ENCODE measurements around the gene GARNL3.

GARNL3 gene

DNA sequence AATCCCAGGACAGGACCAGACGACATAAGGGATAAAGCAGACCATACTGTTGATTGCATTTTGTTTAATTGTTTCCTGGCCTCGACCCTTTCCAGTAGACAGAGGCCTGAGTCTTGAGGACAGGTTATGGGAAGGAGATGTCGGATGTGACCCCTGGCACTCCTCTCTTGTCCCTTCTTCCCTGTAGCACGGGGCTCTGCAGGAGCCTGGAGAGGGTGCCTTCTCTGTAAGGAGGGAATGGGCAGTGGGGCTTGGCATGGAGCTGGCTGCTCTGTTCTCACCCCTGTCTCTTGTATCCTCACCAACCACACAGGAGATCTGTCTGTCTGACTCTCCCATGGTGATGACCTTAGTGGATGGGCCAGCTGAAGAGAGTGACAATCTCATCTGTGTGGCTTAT lies 92.3 kb downstream of the GARNL3 start:
- no peak for DNase-seq

DNA sequence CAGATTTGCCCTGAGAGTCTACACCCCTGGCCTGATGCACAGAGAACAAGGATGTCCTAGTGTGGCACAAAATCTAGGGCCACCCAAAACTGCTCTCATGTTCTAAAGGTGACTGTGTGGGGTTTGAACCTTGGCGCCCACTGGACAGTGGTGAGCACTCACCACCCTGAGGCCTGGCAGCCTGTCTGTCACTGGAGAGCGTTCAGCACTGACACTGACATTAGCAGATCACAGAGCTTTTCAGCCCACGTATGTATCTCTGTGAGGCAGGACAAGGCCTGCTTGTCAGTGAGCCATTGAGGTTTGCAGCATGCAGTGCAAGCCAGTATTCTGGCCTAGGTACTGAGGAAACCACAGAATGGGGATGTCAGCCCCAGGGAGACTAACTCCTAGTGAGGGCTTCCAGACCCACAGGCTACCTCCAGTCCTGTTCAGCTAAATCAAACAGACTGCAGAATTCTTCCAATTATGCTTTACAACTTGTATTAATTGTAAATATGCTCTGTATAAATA lies 93.5 kb downstream of the GARNL3 start:
- no peak for DNase-seq

- DNase-seq: no peak
Observed at GRCh38 chr9:127358770-127359169, 94.2 kb downstream of the GARNL3 start.

- no peak for DNase-seq
Observed at GRCh38 chr9:127360250-127360649, 95.7 kb downstream of the GARNL3 start.

- no peak for DNase-seq
Observed at GRCh38 chr9:127360829-127361228, 96.3 kb downstream of the GARNL3 start.

DNA sequence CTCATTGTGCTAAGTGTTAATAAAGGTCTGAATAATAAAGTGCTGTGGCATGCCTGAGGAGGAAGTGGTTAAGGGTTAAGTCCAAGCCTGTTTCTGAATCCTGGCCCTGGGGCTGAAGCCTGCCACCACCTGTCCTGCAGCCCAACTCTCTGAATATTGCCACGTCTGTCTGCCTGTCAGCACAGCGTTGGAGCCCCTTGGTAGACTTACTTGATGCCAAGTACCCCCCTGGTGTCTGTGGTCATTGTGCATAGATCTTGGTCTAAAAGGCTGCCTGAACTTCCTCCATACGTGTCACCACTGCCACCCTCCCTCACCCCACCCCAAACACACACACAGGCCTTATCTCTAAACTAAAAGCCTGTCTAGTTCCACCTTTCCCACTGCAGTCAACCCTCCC lies 97.0 kb downstream of the GARNL3 start:
- no peak for DNase-seq

DNA sequence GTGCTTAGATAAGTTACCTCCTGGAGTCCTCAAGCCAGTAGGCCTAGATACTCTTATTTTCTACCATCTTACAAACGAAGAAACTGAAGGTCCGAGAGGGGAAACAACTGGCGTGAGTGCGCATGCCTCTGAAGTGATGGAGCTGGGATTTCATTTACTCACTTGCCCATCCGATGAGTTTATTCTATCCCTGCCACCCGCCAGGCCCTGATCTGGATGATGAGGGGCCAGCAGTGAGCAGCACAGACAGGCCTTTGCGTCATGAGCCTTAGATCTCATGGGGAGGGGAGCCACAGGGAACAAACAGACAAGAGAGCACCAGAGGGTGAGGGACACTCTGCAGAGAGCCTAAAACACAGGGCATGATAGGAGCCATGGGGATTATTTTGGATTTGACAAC lies 98.3 kb downstream of the GARNL3 start:
- DNase-seq: no peak

DNA sequence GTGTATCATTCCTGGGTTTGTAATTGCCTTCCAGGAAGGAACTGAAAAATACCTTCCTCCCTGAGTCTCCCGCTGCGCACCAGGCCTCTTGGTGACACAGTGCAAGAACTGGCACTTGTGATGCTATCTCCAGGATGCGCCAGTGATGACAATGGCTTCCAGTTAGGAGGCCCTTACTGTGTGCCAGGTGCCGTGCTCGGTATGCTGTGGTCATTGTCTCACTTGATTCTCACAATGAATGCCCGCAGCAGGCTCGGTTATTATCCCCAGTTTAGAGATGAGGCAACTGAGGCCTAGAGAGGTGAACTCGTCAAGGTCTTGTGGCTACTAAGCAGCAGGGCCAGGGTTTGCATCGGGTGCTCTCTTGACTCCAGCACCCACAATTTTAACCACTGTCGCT lies 100.9 kb downstream of the GARNL3 start:
- no peak for DNase-seq

- DNase-seq: no peak
Observed at GRCh38 chr9:127366594-127366993, 102.0 kb downstream of the GARNL3 start.

DNA sequence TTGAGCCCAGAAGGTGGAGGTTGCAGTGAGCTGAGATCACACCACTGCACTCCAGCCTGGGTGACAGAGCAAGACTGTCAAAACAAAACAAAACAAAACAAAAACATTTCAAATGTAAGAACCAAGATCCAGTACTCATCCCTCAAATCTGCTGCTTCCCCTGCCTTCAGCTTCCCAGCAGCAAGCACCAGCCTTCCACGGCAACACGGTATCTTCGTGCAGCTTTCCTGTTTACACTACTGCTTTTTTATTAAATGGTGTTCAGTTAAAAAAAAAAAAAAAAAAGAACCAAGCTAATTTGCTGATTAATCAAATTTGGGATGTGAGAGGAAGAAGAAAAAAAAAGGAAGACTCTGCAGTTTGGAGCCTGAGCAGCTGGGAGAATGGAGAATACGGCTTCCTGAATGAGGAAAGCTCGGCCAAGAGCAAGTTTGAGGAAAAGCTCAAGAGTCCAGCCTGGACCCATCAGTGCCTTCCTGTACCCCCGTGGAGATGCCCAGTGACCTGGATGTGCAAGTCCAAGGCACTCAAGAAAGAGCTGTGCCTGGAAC lies 104.4 kb downstream of the GARNL3 start:
- no peak for DNase-seq

- no peak for DNase-seq
Observed at GRCh38 chr9:127369428-127369827, 104.9 kb downstream of the GARNL3 start.

GRCh38 chr9:127370147-127370579 lies 105.6 kb downstream of the GARNL3 start:
- DNase-seq: no peak

DNA sequence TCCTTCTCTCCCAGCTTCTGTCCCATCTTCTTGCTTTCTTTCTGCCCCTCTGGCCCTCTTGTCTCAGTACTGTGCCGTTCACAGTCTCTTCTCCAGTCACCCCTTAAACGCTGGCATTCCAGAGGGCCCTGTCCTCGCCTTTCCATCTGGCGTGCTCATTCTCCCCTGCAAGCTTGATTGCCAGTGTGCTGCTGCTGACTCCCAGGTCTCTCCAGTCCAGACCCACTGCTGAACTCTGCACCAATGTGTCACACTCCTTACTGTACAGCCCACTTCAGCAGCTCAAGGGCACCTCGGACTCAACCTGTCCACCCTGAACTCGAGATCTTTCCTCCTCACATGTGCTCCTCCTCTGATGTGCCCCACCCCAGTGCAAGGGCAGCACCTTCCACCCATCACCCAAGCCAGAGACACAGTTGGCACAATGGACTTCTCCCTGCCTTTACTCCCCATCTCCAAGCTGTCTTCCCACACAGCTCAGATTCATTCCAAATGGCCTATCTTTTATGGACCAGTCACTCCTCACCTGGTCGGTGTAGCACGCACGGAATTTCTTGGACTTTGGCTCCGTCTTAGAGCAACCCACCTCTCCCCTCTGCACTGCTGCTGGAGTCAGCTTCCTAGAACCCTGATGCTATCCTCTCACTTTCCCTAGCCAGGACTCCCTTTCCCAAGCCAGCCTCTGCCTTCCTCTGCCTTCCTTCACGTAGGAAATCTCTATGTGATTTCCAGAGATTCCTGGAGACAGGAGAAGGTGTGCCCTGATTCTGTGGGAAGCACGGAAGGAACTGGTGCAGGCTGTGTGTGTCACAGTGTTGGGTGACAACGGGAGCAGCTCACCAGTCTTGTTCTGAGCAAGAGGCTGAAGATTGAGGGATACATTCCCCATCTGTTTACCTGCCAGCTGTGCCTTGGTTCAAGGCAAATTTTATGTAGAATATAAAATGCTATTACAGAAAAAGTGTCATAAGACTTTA lies 106.4 kb downstream of the GARNL3 start:
- DNase-seq: no peak

GRCh38 chr9:127380479-127380878 lies 115.9 kb downstream of the GARNL3 start:
- DNase-seq: no peak

DNA sequence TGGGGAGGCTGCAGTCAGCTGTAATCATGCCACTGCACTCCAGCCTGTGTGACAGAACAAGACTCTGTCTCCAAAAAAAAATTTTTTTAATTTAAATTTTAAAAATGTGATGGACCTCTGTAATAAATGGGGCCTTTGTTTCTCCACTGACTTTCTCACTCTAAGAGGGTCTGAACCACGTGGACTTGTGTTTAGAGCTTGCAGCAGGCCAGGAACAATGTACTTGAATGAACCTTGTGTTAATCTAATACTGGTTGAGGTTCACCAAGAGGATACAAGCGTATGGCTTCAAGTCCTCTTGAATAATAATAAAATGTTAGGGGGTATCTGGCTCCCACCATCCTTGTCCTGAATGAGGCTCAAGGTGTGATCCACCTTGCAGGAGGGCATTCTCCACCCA lies 118.0 kb downstream of the GARNL3 start:
- DNase-seq: no peak

- no peak for DNase-seq
Observed at GRCh38 chr9:127384016-127384730, 119.6 kb downstream of the GARNL3 start.

DNA sequence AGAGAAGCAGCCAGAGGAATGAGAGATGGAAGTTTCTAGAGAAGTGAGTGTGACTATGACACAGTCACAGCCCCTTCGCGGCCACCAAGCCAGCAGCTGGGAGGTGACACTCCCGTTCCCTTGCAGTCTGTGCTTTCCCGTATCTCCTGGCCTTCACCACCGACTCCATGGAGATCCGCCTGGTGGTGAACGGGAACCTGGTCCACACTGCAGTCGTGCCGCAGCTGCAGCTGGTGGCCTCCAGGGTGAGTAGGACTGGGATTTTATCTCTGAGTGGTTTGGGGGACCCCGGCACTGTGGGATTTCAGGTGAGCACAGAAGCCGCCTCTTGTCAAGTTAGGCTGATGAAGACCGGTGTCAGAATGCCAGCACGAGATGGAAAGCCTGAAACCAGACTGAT lies 120.3 kb downstream of the GARNL3 start:
- no peak for DNase-seq

DNA sequence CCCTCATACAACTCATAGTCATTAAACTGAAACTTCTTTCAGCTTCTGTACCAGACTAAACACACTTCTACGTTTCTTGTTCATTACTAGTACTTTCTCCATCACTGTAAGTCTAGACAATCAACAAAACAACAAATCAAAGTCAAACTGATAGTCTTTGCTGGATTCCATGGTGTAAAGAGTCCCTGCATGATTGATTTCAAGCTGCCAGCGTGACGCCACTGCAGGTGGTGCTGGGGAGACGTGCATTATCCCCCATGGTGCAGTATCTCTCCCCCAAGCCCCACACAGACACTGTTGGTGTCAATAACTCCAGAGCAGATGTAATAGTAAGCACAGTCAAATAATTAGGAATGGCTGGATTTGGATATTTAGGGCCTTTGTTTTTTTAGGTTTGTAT lies 121.7 kb downstream of the GARNL3 start:
- no peak for DNase-seq

DNA sequence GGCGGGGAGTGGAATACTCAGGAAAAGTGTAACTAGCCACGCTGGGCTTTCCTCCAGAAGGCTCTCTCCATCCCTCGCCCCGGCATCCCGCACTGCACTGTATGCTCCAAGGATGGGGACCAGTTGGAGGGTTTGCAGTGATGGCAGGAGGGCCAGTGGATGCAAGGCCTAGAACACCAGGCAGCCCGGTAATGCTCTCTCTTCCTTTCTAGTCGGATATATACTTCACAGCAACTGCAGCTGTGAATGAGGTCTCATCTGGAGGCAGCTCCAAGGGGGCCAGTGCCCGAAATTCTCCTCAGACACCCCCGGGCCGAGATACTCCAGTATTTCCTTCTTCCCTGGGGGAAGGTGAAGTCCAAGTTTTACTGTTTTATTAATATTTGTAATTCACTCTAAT lies 122.4 kb downstream of the GARNL3 start:
- no peak for DNase-seq

- no peak for DNase-seq
Observed at GRCh38 chr9:127388037-127388855, 123.7 kb downstream of the GARNL3 start.

DNA sequence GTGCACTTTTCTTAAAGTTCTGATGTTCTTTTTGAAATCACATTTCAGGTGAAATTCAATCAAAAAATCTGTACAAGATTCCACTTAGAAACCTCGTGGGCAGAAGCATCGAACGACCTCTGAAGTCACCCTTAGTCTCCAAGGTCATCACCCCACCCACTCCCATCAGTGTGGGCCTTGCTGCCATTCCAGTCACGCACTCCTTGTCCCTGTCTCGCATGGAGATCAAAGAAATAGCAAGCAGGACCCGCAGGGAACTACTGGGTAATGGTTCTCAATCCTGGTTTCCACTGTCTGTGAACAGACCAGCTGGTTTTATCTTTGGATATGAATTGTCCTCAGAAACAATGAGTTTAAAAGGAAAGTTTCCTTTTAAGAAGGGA lies 124.3 kb downstream of the GARNL3 start:
- no peak for DNase-seq

DNA sequence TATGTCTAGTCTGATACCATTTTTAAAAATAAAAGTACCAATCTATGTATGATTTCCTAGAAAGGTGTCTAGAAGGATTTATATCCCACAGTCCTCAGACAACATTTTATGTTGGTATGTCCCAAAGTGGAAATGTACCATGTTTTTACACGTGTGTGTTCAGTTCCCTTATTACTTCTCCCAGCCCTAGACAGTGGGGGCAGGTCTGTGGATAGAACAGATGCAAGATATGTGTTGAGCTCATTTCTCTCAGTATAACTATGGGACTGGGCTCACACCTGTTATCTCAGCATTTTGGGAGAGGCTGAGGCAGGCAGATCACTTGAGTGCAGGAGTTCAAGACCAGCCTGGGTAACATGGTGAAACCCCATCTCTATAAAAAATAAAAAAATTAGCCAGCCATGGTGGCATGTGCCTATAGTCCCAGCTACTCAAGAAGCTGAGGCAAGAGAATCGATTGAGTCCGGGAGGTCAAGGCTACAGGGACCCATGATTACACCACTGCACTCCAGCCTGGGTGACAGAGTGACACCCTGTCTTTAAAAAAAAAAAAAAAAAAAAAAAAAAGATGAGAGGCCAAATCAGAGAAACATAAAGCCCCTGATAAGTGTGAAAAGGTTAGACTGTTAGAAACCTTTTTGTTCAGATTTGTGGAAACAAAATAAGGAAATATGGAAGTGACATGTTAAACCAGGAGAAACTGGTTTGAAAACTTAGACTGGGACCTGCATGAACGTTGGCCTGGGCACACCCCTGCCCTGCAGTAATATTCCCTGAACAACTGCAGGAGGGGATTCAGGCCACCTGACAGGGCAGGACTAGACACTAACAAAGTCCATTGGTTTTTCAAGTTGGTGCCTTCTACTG lies 125.0 kb downstream of the GARNL3 start:
- DNase-seq: no peak

All from NCI-H1694 (cell line).